ENCODE results near the gene FHAD1.

The FHAD1 gene

GRCh38 chr1:15442119-15442518 lies 195.1 kb downstream of the FHAD1 start:
- Mint-ChIP-seq H3K9me3 (no peaks in the 10 kb centered on the region), H3K4me1 (no peaks in the 10 kb centered on the region), H3K27me3 (peaks cover 14% of the 10 kb centered on the region), H3K36me3 (no peaks in the 10 kb centered on the region), H3K4me3 (no peak overlapping the region), H3K27ac (no peak overlapping the region)
- DNase-seq (ENCODE audit: low spot score in 2 of 2) (no peak), ATAC-seq (ENCODE audit: low read depth) (no peak)

- ATAC-seq (ENCODE audit: low read depth) (no peak), DNase-seq (ENCODE audit: low spot score in 2 of 2) (no peak)
- Mint-ChIP-seq H3K4me3 (no peak overlapping the region), H3K36me3 (no peaks in the 10 kb centered on the region), H3K9me3 (no peaks in the 10 kb centered on the region), H3K4me1 (no peaks in the 10 kb centered on the region), H3K27ac (no peak overlapping the region), H3K27me3 (peaks cover 17% of the 10 kb centered on the region)
Measured at GRCh38 chr1:15442759-15443158, 195.7 kb downstream of the FHAD1 start.

- H3K27ac Mint-ChIP-seq: no peak overlapping the region
- no peak for DNase-seq (ENCODE audit: low spot score in 2 of 2)
- no peak for ATAC-seq (ENCODE audit: low read depth)
Measured at GRCh38 chr1:15443281-15443680, 196.3 kb downstream of the FHAD1 start.

GRCh38 chr1:15444468-15445389 lies 197.7 kb downstream of the FHAD1 start:
- Mint-ChIP-seq H3K27ac (no peak overlapping the region), H3K4me1 (no peaks in the 10 kb centered on the region), H3K27me3 (peaks cover 17% of the 10 kb centered on the region), H3K36me3 (peaks cover 3% of the 10 kb centered on the region), H3K4me3 (no peak overlapping the region), H3K9me3 (no peaks in the 10 kb centered on the region)
- DNase-seq (ENCODE audit: low spot score in 2 of 2) (no peak), ATAC-seq (ENCODE audit: low read depth) (no peak)

More at GRCh38 chr1:15443281-15443680, 196.3 kb downstream of the FHAD1 start:
- Mint-ChIP-seq H3K27me3 (peaks cover 17% of the 10 kb centered on the region), H3K4me3 (no peak overlapping the region), H3K4me1 (no peaks in the 10 kb centered on the region), H3K36me3 (no peaks in the 10 kb centered on the region), H3K9me3 (no peaks in the 10 kb centered on the region)

GRCh38 chr1:15445390-15446122 lies 198.5 kb downstream of the FHAD1 start:
- H3K9me3 Mint-ChIP-seq: no peaks in the 10 kb centered on the region
- ATAC-seq (ENCODE audit: low read depth) (no peak), DNase-seq (ENCODE audit: low spot score in 2 of 2) (no peak)
- no peak overlapping the region for H3K27ac Mint-ChIP-seq
- H3K4me1 Mint-ChIP-seq: no peaks in the 10 kb centered on the region
- H3K4me3 Mint-ChIP-seq: no peak overlapping the region
- peaks cover 4% of the 10 kb centered on the region for H3K36me3 Mint-ChIP-seq
- peaks cover 17% of the 10 kb centered on the region for H3K27me3 Mint-ChIP-seq

GRCh38 chr1:15446212-15446611 lies 199.2 kb downstream of the FHAD1 start:
- H3K27me3 Mint-ChIP-seq: peaks cover 18% of the 10 kb centered on the region
- no peak overlapping the region for H3K4me3 Mint-ChIP-seq
- ATAC-seq (ENCODE audit: low read depth) (no peak), DNase-seq (ENCODE audit: low spot score in 2 of 2) (no peak)
- peaks cover 4% of the 10 kb centered on the region for H3K9me3 Mint-ChIP-seq
- no peak overlapping the region for H3K27ac Mint-ChIP-seq
- H3K36me3 Mint-ChIP-seq: peaks cover 4% of the 10 kb centered on the region
- H3K4me1 Mint-ChIP-seq: no peaks in the 10 kb centered on the region

All from memory B cell (primary cell).